ENCODE data around the gene ODF4. TPM values are rescaled to one million over a fixed set of nuclear protein-coding genes. Genes with fewer than 3 reads are reported as not detected.
A peak's percentile ranks its signal among the peaks of the same experiment; 100 is the strongest.

The ODF4 gene
- total RNA-seq, 4 donors from 2014 or later = not detected

- intact Hi-C loops (cut with DNase I; ENCODE audit: low total_unique reads) = no loop called here
- H3K4me3 ChIP-seq = peak overlapping the region in 3 of 4 donors; percentile 35 to 50 (median 36)
These were observed 28.4 kb upstream of the ODF4 start for GRCh38 chr17:8311131-8311790.

GRCh38 chr17:8312251-8312650 lies 27.4 kb upstream of the ODF4 start:
- Histone ChIP-seq H3K4me1 (no peaks in the 10 kb centered on the region), H3K36me3 (no peaks in the 10 kb centered on the region), H3K4me3 (peak overlapping the region in 3 of 4 donors; percentile 13 to 50 (median 35)), H3K27ac (peak overlapping the region in 1 of 4 donors; percentile 18), H3K9me3 (no peaks in the 10 kb centered on the region), H3K27me3 (peaks cover 15 to 30% (median 18%) of the 10 kb centered on the region in 3 donors)
- ATAC-seq (no peak), DNase-seq (peak in 1 of 2 donors; percentile 3)
- in situ Hi-C loops (cut with MboI; ENCODE audit: low sequenced_read_pairs in 4 of 4) (loop anchor here in 2 of 4 donors (25.0 kb wide), 1 partner anchor 225 kb away; the partner anchor contains the start of gene ALOX12B (in 2 of the 2)), intact Hi-C loops (cut with DNase I; ENCODE audit: low total_unique reads) (no loop called here)
- TF ChIP-seq POLR2A (IDR thresholded peaks at IDR 0.05) (no peak), CTCF (IDR thresholded peaks at IDR 0.05 in 4 of 5, conservative IDR thresholded peaks at IDR 0.05 in 1 of 5) (no peak)

More at GRCh38 chr17:8311131-8311790, 28.4 kb upstream of the ODF4 start:
- Histone ChIP-seq H3K27me3 (peaks cover 13 to 30% (median 18%) of the 10 kb centered on the region in 3 donors), H3K27ac (peak overlapping the region in 3 of 4 donors; percentile 65 to 68 (median 67)), H3K9me3 (no peaks in the 10 kb centered on the region), H3K36me3 (no peaks in the 10 kb centered on the region), H3K4me1 (no peaks in the 10 kb centered on the region)
- DNase-seq = no peak
- TF ChIP-seq CTCF (IDR thresholded peaks at IDR 0.05 in 4 of 5, conservative IDR thresholded peaks at IDR 0.05 in 1 of 5) (no peak), POLR2A (IDR thresholded peaks at IDR 0.05) (no peak)
- in situ Hi-C loops (cut with MboI; ENCODE audit: low sequenced_read_pairs in 4 of 4) = loop anchor here in 2 of 4 donors (25.0 kb wide), 1 partner anchor 224 kb away; the partner anchor contains the start of gene ALOX12B (in 2 of the 2)
- no peak for ATAC-seq

- Histone ChIP-seq H3K27ac (no peak overlapping the region), H3K4me3 (peak overlapping the region in 2 of 4 donors; percentile 35 to 50), H3K4me1 (no peaks in the 10 kb centered on the region)
These were observed 26.7 kb upstream of the ODF4 start for GRCh38 chr17:8312726-8313600.

More at GRCh38 chr17:8312726-8313600, 26.7 kb upstream of the ODF4 start:
- Histone ChIP-seq H3K9me3 (no peaks in the 10 kb centered on the region), H3K27me3 (peaks cover 15 to 30% (median 18%) of the 10 kb centered on the region in 3 donors), H3K36me3 (no peaks in the 10 kb centered on the region)
- intact Hi-C loops (cut with DNase I; ENCODE audit: low total_unique reads) (no loop called here), in situ Hi-C loops (cut with MboI; ENCODE audit: low sequenced_read_pairs in 4 of 4) (loop anchor here in 2 of 4 donors (25.0 kb wide), 1 partner anchor 226 kb away; the partner anchor contains the start of gene ALOX12B (in 2 of the 2))
- DNase-seq (no peak), ATAC-seq (no peak)
- TF ChIP-seq CTCF (IDR thresholded peaks at IDR 0.05 in 4 of 5, conservative IDR thresholded peaks at IDR 0.05 in 1 of 5) (no peak), POLR2A (IDR thresholded peaks at IDR 0.05) (no peak)

All from gastrocnemius medialis (tissue), 4 donors.